Right lobe of liver (tissue), 6 donors: ENCODE results near the gene B3GALNT2. TPM values are rescaled to one million over a fixed set of nuclear protein-coding genes. Genes with fewer than 3 reads are reported as not detected.

ENCODE experiments used
- ATAC-seq, 4 donors: fragments of 200-7000 bp; cut with Tn5 transposase; one replicate each; pipeline ENCODE4 v1.9.1; 2020; ENCODE audit warnings: mild to moderate bottlenecking in 4 of 4, moderate library complexity in 4 of 4
- DNase-seq, 3 donors: peaks; one replicate each; pipeline ENCODE4 v3.0.0-alpha.2; 2020
- H3K27ac ChIP-seq, 3 donors: fragments of 200-600 bp; one replicate each; pipeline ENCODE4 v1.8.0; 2022
- H3K27me3 ChIP-seq, 2 donors: fragments of 200-600 bp; one replicate each; pipeline ENCODE4 v1.8.0; 2022
- H3K36me3 ChIP-seq, 4 donors: fragments of 200-600 bp; sonication (generic) in 1 of 4; one replicate each; pipeline versions ENCODE4 v1.5.1 to v1.8.0; 2017 to 2022; ENCODE audit warnings: control low read depth in 1 of 4
- H3K4me1 ChIP-seq, 4 donors: fragments of 200-600 bp; sonication (generic) in 1 of 4; one replicate each; pipeline versions ENCODE4 v1.5.1 to v1.8.0; 2017 to 2022; ENCODE audit warnings: control low read depth in 1 of 4
- H3K4me3 ChIP-seq, 3 donors: fragments of 200-600 bp; one replicate each; pipeline ENCODE4 v1.8.0; 2022
- H3K9me3 ChIP-seq, 4 donors: fragments of 200-600 bp; sonication (generic) in 1 of 4; one replicate each; pipeline versions ENCODE4 v1.5.1 to v1.8.0; 2017 to 2022; ENCODE audit warnings: control low read depth in 1 of 4
- CTCF ChIP-seq, 4 donors: fragments of 200-600 bp in 3 of 4; fragments of 450-650 bp in 1 of 4; IDR thresholded peaks; one replicate each; pipeline versions ENCODE4 v1.5.1 to v1.8.0; 2016 to 2022; ENCODE audit warnings: antibody characterized with exemption in 4 of 4, mild to moderate bottlenecking in 2 of 4
- POLR2A ChIP-seq: fragments of 450-650 bp; IDR thresholded peaks from one replicate; pipeline ENCODE4 v1.6.1; 2017; ENCODE audit warnings: antibody characterized with exemption, mild to moderate bottlenecking
- WGBS: methylation state at CpG from one replicate; pipeline ENCODE4 v1.1.6; 2018; ENCODE audit warnings: low coverage, low lambda C conversion rate; ENCODE audit not compliant: insufficient coverage; ENCODE audit errors: missing lambda C conversion rate; 5-methylcytosine and 5-hydroxymethylcytosine counted together
- intact Hi-C, 2 donors: fragments of 100-400 bp; cut with DNase I; formaldehyde crosslinking; loops; one replicate each; pipeline versions ENCODE4 v1.11.2 to v1.14.1; 2022
- total RNA-seq, 6 experiments: library from RNA; depleted of rRNA in 2 of 6; stranded (reverse); fragments of >200 nt in 2 of 6; fragmentation: NEBNext Ultra II Directional in 3 of 6; extraction: Animal tissue kit (Norgen Biotek cat#: 25700) in 3 of 6; gene quantifications; one replicate each; pipeline versions ENCODE4 v1.1.0 to v1.2.4, GENCODE V29; 2016 to 2023
- donor health status: DM: no; HTN: yes; CAD: no.
- donor health status: DM: no; HTN: no; CAD: no.
- donor health status: DM: no; HTN: no; CAD: no.
- donor health status: DM: no; HTN: yes; CAD: no.
- donor health status: DM: no; HTN: yes; CAD: no.

Gene B3GALNT2
- total RNA-seq, 6 experiments from 2014 or later = 7.0 to 15.5 (median 9.1) TPM

- 1% methylated on average over 33 of the region's 49 CpGs for WGBS
- H3K36me3 ChIP-seq = no peaks in the 10 kb centered on the region
- intact Hi-C loops = no loop called here
- DNase-seq (peak; percentile 68 to 77 (median 70)), ATAC-seq (peak in 3 of 4 donors; percentile 2 to 12 (median 8))
- H3K27ac ChIP-seq = peak overlapping the region; percentile 79 to 99 (median 85)
- H3K27me3 ChIP-seq = no peaks in the 10 kb centered on the region
- H3K4me1 ChIP-seq = peaks cover 0 to 12% (median 5%) of the 10 kb centered on the region in 4 donors
- peak overlapping the region; percentile 61 to 87 (median 84) for H3K4me3 ChIP-seq
- no peaks in the 10 kb centered on the region for H3K9me3 ChIP-seq
- no peak for TF ChIP-seq POLR2A
- no peak for TF ChIP-seq CTCF (IDR thresholded peaks at IDR 0.05)
Measured at GRCh38 chr1:235503403-235504121, 690 bp downstream of the B3GALNT2 start.

GRCh38 chr1:235502601-235503402, 1.4 kb downstream of the B3GALNT2 start:
- DNase-seq = no peak
- peak overlapping the region; percentile 79 to 99 (median 85) for H3K27ac ChIP-seq
- intact Hi-C loops = no loop called here

GRCh38 chr1:235500971-235501540, 3.2 kb downstream of the B3GALNT2 start:
- ATAC-seq = no peak
- Histone ChIP-seq H3K36me3 (no peaks in the 10 kb centered on the region), H3K4me3 (no peak overlapping the region), H3K4me1 (peaks cover 0 to 12% (median 5%) of the 10 kb centered on the region in 4 donors), H3K27me3 (no peaks in the 10 kb centered on the region), H3K27ac (no peak overlapping the region), H3K9me3 (no peaks in the 10 kb centered on the region)
- intact Hi-C loops = no loop called here
- TF ChIP-seq CTCF (IDR thresholded peaks at IDR 0.05) (no peak), POLR2A (no peak)
- WGBS = 90% methylated on average over 5 of the region's 5 CpGs
- DNase-seq = no peak

More at GRCh38 chr1:235502601-235503402, 1.4 kb downstream of the B3GALNT2 start:
- no peaks in the 10 kb centered on the region for H3K9me3 ChIP-seq
- H3K4me1 ChIP-seq = peaks cover 0 to 12% (median 5%) of the 10 kb centered on the region in 4 donors
- H3K36me3 ChIP-seq = no peaks in the 10 kb centered on the region
- 22% methylated on average over 5 of the region's 5 CpGs for WGBS
- peak overlapping the region; percentile 61 to 87 (median 84) for H3K4me3 ChIP-seq
- TF ChIP-seq POLR2A = no peak
- no peak for TF ChIP-seq CTCF (IDR thresholded peaks at IDR 0.05)
- no peak for ATAC-seq
- no peaks in the 10 kb centered on the region for H3K27me3 ChIP-seq

DNA sequence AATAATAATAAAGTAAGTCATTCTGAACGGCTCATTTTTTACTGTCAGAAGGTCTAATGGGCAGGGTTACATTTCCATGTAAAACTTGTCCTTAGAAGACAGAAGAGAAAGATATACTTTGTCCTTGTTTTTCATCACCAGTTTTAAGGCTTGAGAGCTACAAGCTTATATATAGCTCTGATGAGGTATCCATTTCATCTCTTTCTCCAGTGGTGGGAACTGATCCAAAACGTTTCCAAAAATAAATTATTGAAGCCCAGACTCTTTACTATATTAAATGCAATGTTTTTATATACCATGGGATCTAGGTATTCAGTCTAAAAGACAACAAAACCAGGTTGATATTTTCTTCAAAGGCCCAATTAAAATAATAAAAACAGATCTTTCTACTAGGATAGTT, 8.7 kb downstream of the B3GALNT2 start:
- Histone ChIP-seq H3K27me3 (no peaks in the 10 kb centered on the region), H3K9me3 (no peaks in the 10 kb centered on the region), H3K36me3 (peaks cover 0 to 21% (median 6%) of the 10 kb centered on the region in 4 donors), H3K4me3 (no peak overlapping the region), H3K4me1 (no peaks in the 10 kb centered on the region), H3K27ac (no peak overlapping the region)
- ATAC-seq (no peak), DNase-seq (no peak)
- TF ChIP-seq POLR2A (no peak), CTCF (IDR thresholded peaks at IDR 0.05) (no peak)
- intact Hi-C loops = no loop called here
- WGBS = 74% methylated on average over 2 of the region's 2 CpGs
